Measurements from ENCODE around the gene SLC26A3. TPM values are rescaled to one million over a fixed set of nuclear protein-coding genes. Genes with fewer than 3 reads are reported as not detected.

Gene SLC26A3
- total and polyA plus RNA-seq, 4 donors, result under 0.01 to 0.49 (median 0.14) TPM

GRCh38 chr7:107743567-107744344 is 59.3 kb downstream of the SLC26A3 start, which contains the start of gene CBLL1 (continued):
- TF ChIP-seq REST (IDR thresholded peaks at IDR 0.05), result peak; percentile 83
- peak; percentile 83 to 84 for TF ChIP-seq RAD21 (IDR thresholded peaks at IDR 0.05)

DNA sequence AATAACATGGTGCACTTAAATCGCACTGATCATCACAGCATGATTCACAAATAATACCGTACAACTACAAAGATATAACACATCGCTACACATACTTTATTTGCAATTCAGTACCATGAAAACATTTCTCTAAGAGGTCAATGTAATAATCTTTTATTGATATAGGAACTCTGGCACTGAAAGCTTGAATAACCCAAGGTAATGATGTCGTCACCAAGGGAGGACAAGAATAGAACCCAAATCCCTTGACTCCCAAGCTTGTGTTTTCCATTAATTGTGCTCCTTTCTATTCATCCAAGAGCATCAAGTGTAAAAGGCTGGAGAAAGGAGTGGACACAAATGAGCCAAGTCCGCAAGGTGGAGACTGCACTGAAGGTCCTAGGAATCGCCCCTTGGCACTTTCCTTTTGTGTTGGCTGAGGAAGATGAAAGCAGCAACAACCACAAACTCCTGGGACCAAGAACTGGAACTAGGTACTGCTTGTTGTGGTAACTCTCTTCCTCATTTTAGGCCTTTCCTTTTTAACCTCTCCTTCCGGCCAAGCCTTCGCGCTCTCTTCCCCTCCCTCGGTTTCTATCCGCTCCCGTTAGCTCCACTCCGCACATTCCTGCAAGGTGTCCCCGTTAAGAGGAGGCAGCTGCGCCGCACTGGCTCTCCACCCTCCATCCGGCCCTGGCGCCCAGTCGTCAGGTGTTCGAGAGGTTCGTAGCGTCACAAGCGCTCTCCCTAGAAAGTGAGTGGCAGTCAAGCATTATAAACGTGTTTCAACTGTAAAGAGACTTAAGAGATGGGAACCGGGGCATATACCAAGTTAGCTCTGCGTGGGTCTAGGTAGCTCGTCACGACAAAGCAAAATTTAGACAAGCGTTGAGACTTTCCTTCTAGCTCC is 60.1 kb downstream of the SLC26A3 start:
- WGBS, result 15% methylated on average over 29 of the region's 29 CpGs
- Histone ChIP-seq H3K4me1 (ENCODE audit: control insufficient read depth in 4 of 4, insufficient read depth in 4 of 4, low read length in 3 of 4) (peaks cover 5 to 31% (median 25%) of the 10 kb centered on the region in 4 donors), H3K9me3 (ENCODE audit: control insufficient read depth in 4 of 4, low read length in 3 of 4) (no peaks in the 10 kb centered on the region), H3K9ac (ENCODE audit: low read depth in 1 of 2, low read length in 2 of 2) (peak overlapping the region; percentile 50 to 89), H3K4me3 (ENCODE audit: low read depth in 1 of 3, low read length in 3 of 3) (peak overlapping the region; percentile 64 to 80 (median 72)), H3K27ac (ENCODE audit: low read depth in 1 of 2, low read length in 2 of 2) (peak overlapping the region; percentile 92 to 98), H3K36me3 (ENCODE audit: control insufficient read depth in 4 of 4, insufficient read depth in 3 of 4, low read depth in 1 of 4, low read length in 3 of 4) (no peaks in the 10 kb centered on the region), H3K27me3 (ENCODE audit: control insufficient read depth in 4 of 4, insufficient read depth in 4 of 4, low read length in 3 of 4) (no peaks in the 10 kb centered on the region)
- no peak for DNase-seq (ENCODE audit: low spot score)
- TF ChIP-seq EGR1 (IDR thresholded peaks at IDR 0.05; ENCODE audit: low read depth in 2 of 2) (no peak), GABPA (IDR thresholded peaks at IDR 0.05 in 1 of 2, conservative IDR thresholded peaks at IDR 0.05 in 1 of 2) (no peak), TAF1 (conservative IDR thresholded peaks at IDR 0.05) (peak; percentile 17), JUND (IDR thresholded peaks at IDR 0.05) (peak in 1 of 2 donors; percentile 6), REST (IDR thresholded peaks at IDR 0.05) (no peak), HNF4A (conservative IDR thresholded peaks at IDR 0.05) (no peak), CTCF (IDR thresholded peaks at IDR 0.05; ENCODE audit: low read depth, low read length, missing input control) (no peak), SP1 (IDR thresholded peaks at IDR 0.05) (no peak), HNF4G (IDR thresholded peaks at IDR 0.05) (no peak), RXRA (IDR thresholded peaks at IDR 0.05) (no peak), RAD21 (IDR thresholded peaks at IDR 0.05) (no peak), FOXA2 (IDR thresholded peaks at IDR 0.05) (no peak), ZBTB33 (IDR thresholded peaks at IDR 0.05) (no peak), NR2F2 (IDR thresholded peaks at IDR 0.05) (no peak)
- TF ChIP-seq, protein P1, sequence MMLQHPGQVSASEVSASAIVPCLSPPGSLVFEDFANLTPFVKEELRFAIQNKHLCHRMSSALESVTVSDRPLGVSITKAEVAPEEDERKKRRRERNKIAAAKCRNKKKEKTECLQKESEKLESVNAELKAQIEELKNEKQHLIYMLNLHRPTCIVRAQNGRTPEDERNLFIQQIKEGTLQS (IDR thresholded peaks at IDR 0.05), result no peak
